EL (cell line): Measurements from ENCODE around the gene NFE2L3.
"Not testable (repeated sequence)": the region's sequence is repeated elsewhere in the genome, so short reads cannot be mapped to it uniquely, and the experiment has no call there.

ENCODE experiments used
- DNase-seq: peaks from one replicate; pipeline ENCODE4 v3.0.0-alpha.2; 2016

The NFE2L3 gene

DNA sequence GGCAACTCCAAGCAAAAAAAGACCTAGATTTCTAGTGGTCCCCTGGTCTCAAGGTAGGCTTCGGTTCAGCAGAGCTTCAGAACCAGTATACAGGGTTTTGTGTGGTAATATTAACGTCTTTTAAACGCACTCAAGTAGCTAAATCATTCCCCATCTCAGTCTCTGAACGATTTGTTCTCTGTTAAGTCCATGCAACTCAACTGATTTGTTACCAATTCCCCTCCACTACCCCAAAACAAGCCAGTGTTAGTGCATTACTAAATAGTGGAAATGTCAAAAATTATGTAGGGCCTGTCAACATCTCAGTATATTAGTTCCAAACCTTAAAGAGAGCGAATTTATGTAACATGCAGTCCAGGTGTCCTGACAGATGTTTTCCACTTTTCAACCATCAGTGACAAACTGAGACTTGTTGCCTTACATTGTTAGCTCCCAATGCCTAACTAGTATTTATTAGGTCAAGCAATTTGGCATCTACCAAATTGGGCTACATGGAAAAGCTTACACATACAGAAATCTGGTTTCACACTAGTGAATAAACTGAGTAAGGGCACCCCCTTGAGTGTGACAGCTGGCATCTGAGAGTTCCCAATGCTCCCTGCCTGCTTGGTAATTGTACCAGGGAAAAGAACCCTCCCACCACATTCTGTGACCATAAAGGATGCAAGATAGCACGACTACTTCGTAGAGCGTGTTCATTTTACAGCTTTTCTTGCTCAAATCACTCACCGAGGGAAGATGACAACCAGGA lies 36.4 kb downstream of the NFE2L3 start:
- no peak for DNase-seq

DNA sequence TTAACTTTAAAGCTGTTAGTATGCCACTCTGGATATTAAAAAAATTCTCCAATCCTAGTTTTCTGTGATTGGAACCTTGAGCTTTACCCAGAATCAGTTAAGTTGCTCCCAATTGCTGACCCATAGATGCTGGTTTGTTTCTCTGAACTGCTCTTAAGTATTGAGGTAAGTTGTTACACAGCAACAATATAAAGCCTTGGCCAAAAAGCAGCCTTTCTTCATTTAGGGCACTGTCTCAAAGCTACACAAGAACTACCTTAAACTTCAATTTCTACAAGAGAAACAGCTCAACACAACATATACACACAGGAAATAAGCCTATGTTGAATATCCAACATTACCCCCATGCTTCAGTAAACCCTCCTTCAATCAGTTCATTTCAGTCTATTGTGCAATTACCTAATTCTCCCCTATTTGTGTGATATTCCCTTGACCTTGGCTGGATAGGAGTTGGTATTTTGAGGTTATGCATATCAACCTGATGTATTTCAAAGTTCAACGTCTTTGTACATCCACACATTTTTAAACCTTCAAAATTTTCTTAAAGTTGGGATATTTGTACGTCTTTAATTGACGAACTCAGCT lies 37.1 kb downstream of the NFE2L3 start:
- DNase-seq, result no peak

DNA sequence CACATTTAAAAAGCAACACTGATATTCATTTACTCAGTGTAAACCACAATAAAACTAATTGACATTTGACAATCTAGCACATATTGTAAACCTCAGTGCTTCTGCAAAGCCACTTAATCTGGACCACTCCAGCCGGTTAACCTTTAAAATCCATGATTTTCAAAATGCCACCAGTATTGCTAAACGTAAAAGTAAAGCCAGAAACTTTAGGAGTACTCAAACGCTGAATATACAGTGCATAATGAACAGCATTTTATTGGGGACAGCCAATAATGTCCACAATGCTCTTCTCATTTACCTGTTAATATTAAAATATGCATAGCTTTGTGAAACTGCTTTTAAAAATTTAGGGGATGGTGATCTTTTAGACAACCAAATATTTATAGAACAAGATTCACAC lies 37.7 kb downstream of the NFE2L3 start:
- no peak for DNase-seq

DNA sequence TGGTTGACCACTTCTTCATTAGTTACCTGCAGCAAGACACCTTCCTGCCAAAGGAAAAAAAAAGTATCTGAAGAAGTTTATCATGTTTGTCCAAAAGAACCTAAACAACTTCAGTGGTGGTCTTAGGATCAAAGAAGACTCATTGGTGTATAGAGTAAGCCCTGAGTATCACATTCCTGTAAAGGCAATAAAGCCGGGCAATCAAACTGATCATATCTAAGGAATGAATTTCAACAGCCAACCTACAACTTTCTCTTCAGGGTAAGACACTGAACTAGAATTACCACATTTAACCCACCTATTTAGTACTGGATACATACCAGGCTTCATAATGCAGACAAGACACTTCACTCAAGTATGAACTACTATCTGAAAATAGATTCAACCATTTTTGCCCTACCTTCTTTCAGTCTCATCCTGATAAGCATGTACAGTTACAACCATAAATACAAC lies 38.4 kb downstream of the NFE2L3 start:
- no peak for DNase-seq

DNA sequence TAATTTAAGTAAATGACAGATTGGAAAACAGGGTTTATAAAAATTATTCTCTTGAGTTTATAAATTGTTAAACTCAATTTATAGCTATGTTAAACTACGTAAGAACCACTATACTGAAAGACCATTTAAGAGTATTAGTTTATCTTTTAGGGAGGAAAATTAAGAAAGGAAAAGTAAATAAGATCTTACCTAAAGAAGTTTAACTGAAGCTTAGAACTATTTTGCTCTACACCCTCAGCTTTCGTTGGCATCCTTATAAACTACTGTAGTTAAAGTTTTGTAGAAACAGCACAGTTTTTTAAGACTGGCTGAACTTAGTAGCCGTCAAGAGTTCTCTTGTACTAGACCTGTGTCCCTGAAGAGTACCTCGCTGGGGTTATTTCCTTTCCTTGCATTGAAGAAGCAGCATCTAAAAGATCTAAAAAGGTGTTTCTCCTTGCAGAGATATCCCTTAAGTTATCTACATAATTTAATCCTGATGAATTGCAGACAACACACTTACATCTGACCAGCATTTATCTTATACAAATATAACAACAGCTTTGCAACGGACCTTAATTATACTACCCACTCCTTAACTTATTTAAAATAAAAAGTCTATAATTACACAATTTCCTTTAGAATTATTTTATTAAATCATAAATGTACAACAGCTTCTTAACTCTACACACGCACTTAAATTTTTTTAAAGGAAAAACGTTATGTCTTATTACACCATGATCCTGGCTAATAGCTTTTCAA lies 39.4 kb downstream of the NFE2L3 start:
- DNase-seq, result no peak

DNA sequence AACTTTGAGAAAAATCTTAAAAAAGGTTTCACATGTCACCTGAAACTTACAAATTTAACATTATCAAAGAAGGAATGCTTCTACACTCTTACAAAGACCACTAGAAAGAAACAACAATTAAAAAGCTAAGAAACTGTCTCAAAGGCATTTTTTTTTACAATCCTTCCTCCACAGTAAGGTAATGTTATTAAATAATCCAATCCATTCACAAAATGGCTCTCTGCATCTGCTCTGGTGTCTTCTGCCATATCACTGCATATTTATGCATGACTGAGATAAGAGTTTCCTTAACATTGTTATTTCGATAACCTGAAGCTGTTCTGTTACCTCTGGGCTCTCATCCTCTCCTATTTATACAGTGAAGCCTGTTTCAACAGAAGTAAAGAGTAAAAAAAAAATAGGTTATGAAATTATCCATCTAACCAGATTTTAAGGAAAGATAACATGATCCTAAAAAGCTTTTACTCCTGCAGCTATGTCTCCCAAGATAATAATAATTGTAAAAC lies 40.0 kb downstream of the NFE2L3 start:
- no peak for DNase-seq

DNA sequence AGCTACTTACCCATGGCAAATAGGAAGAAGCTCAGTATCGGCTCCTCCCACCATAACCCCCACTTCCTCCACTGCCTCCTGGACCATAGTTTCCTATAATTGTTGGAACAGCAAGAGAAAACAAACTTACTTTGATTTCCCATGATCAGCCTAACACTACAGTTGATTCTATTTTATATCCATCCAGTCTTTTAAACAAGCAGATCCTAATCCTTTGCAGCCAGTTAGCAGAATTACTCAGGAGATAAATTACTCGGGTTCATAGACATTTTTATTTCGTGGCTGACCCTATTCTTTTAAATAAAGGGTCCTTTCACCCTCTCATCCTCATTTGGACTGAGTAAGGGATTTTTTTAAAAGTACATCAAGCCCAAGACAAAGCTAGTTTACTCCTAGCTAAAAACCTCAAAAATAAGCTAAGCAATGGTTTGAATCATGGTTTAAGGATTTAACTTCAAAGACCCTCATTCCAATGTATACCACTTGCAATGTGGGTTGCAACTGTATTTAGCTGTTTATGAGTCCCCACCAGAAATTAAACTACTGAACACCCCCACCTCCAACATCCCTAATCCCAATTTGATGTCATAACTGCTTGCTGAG lies 40.6 kb downstream of the NFE2L3 start:
- DNase-seq, result no peak

DNA sequence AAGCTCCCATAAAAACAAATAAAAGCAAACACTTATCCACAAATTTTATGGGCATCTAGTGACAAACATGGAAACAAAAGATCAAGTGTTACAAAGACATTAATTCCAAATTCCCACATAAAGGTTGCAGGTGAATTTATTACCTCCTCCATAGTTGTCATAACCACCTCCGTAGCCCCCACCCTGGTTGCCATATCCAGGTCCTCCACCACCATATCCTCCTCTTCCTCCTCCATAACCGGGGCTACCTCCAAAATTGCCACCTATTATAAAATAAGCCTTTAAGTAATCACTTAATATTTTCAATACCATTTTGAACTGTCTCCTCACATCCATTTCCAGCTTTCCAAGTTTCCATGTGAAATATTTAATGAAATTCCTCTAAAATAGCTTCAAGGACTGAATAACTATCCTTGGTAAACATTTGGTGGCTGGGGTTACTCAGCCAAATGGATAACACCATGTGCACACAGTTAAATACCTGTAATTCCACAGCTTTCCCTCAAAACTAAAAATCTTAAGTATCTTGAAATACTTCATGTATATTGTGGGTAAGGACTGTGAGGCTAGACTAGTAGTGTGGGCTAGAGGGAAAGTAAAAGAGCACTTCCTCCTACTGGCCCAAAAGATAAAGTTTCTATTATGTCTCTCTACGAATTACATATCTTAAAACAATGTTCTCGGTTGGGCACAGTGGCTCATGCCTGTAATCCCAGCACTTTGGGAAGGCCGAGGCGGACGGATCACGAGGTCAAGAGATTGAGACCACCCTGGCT lies 41.6 kb downstream of the NFE2L3 start:
- no peak for DNase-seq

DNA sequence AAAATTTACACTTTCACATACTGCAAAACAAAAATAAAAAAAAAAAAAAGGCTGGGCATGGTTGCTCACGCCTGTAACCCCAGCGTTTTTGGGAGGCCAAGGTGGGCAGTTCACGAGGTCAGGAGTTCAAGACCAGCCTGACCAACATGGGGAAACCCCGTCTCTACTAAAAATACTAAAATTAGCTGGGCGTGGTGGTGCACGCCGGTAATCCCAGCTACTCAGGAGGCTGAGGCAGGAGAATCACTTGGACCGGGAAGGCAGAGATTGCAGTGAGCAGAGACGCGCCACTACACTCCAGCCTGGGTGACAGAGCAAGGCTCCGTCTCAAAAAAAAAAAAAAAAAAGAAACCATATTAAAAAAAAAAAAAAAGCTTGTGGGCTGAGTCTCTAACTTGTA lies 42.8 kb downstream of the NFE2L3 start:
- not testable (repeated sequence) for DNase-seq

DNA sequence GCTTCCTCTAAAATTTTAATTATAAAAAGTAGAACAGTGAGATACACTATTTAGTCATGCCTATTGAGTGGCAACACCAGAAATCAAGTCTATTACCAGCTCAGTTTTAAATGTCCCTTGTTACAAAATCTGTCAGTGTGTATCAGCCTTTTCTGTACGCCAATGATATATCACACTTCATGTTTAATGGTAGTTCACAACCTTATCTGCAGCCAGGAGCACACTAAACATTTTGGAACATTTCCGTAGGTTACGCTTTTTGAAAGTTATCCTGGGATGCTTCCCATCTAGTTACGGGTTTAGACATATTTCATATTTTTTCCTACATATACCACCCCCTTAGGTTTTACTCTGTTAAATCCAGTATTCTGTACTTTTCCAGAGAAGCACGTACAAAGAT lies 43.2 kb downstream of the NFE2L3 start:
- DNase-seq, result no peak

DNA sequence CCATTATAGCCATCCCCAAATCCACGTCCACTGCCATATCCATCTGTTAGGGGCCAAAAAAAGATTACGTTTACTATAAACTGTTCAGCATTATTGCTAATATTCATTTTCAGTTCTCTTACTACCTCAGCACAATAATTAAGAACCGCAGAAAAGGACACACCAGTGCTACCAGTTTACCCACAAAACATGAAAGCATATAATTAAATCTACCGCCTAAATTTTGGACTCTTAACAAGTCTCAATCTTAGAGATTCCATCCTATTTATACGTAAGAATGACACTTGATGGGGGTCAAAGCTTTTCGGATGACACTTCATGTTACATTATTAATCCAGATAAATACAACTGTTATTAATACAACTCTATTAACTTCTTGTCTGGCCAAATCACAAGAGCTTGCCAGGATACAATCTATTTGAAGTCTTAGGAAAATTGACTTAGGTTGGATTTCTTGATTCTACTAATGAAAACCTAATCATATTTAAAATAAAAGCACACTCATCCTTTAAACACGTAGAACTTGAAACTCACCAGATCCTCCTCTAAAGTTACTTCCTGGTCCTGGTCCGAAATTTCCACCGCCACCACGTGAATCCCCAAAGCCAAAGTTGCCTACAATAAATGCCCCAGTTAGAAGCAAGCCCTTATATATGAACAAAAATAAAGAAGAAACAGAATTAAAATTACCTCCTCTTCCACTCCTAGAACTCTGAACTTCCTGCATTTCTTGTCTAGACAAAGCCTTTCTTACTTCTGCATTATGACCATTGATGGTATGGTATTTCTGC lies 44.1 kb downstream of the NFE2L3 start:
- no peak for DNase-seq

DNA sequence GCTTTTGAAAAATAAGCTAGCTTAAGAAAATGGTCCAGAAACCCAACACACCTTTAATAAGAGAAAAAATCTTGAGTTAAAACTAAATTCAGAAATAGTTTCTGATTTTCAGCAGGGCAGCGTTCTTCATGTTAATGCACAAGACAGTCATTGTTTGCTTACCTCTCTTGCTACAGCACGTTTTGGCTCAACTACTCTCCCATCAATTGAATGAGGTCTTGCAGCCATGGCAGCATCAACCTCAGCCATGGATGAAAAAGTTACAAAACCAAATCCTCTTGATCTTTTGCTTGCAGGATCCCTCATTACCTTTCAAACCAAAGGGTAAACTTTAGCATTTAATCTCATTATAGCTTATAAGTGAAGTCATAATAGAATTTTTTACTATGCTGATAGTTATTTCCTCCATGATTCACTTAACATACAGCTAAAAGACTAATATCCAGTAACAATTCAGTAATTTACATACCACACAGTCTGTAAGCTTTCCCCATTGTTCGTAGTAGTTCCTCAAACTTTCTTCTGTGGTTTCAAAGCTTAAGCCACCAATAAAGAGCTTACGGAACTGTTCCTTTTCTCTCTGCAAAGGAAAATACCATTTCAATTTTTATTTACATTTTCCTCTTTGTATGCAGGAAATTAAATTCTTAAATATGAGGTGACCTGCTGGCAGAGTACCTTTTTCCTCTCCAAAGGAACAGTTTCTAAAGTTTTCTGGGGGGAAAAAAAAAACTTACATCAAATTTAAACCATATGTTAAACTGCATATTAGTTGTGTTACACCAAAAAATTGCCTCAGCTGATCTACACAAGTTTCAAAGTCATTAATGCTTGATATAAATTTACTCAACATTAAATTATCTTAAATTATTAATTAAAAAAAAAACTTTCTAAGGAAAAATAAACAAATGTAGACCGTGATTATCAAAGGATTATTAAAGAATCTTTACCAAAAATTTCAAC lies 45.4 kb downstream of the NFE2L3 start:
- no peak for DNase-seq

DNA sequence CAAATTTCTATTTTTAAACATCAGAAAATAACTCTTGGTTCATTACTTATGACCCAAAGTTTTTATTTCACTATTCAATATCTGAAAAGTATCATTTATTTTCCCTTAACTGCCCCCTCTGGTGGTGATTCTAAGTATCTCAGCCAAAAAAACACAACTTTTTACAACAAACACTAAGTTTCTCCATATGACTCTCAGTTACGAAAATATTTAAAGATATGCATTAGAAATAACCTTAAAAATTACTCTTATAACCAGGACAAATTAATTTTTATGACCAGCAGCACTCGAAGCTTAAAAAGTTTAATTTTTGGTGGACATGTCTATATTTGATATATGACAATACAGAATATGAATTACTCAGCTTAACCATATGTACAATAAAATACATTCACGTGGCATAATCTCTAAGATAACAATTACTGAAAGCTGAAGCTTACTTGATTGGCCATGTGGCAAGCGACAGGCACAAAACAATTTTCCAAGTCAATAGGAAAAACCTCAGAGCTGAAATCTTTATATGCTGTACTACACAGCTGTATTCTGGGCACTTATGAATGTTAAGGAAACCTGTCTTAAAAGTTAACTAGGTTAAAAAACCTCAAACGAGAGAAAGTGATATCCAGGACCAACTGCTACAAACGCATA lies 46.3 kb downstream of the NFE2L3 start:
- peak; percentile 45 for DNase-seq

DNA sequence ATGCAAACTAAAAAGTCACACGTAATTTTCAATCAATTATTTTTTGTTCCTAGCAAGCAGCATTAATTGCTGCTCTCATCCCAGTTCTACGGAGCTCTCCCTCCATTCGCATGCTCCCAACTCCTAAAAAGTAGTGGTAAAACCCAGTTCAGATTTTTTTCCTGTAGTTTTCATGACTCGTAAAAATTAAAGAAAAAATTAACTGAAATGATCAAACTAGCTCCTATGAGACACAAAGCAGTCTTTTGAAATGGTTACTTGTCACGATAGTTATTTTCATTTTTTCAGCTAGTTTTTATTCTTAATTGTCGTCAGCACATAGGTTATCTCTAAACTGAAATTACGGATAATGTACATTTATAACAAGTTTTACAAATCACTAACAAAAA lies 46.8 kb downstream of the NFE2L3 start:
- DNase-seq, result no peak

DNA sequence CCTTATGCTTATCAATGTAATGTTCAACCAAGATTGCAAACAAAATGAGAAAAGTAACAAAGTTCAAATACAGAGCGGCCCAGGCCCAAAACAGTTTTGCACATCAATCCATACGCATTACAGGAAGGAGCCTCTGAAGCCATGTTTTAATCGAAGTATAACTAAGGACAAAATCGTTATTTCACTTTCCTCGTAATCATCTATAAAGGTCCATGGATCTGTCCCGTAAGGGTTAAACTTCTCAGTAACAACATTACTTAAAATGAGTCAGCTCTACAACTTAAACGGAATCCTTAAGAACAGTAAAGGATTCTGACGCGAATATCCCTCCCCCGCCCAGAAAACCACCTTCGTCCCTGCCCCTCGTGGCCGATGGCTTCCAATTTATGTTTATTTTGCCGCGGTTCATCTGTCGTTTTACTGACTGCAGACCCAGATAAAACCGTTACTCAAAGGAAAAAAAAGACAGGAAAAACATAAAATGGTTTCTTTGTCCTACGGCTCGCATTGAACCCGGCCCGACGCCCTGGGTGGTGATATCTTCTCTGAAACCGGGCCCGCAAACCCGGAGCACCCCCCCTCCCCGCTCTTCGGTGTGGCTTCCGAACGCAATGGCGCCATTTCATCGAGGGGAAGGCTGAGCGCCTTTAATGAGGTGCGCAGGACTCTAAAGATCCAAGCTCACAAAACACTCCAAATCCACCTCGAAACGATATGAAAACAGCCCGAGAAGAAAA lies 47.5 kb downstream of the NFE2L3 start:
- DNase-seq, result no peak

DNA sequence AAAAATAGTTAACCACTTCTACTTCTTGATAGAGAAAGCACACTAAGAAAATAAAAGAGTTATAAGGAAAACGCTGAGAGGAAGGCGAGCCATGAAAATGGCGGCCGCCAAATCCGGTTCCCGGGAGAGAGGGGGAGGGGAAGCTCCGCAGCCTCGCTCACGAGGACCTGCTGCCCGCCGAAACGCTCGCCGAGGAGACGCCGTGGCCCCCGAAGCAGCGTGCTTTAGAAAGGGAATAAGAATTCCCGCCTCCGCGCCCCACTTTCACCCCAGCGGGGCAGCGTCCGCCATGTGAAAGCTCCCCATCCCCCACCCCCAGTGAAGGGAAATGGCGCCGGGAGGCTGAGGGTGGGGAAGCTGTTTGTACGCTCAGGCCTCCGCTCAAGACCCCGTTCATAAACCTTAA lies 48.0 kb downstream of the NFE2L3 start:
- peak; percentile 57 for DNase-seq

DNA sequence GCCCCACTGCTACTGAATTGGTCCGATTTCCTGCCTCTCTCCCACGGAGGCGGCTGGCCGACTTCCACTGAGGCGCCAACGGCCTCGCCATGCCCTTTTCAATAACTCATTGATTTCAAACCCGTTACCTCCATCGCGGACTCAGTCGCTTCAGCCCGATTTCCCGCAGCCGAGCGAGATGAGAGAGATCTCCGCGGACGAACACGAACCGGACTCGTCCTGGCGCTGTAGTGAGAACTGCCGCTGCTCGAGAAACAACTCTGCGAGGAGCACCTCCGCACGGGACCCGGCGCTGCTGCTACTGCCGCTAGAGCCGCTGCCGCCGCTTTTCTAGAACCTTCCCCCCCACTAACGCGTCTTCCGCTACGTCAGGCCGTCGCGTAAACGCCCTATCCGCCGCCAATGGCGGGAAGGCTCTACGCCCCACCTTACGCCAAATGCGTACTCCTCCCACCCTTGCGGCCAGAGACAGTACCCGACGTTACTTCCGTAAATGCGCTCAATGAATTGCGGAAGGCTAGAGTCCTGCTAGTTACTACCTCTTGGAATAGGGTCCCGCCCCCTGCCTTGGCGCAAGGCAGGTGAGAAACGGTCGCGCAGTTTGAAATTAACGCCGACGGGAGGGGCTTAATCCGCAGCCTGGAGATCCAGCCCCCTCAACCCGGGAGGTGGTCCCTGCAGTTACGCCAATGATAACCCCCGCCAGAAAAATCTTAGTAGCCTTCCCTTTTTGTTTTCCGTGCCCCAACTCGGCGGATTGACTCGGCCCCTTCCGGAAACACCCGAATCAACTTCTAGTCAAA lies 48.6 kb downstream of the NFE2L3 start, which contains the start of gene HNRNPA2B1:
HNRNPA2B1 (minus strand) TSS at position 303 of the 803 bp plus-strand sequence; CDS start at position 134, 169 bp downstream.
- peak; percentile 98 for DNase-seq
